HL-60/S4 (cell line): ENCODE measurements around the gene ZNF761.

Experiments used
- in situ Hi-C: fragments of 300-500 bp; cut with MboI; formaldehyde crosslinking; loops from 2 replicates; pipeline ENCODE4 v1.14.3; 2022; ENCODE audit warnings: low sequenced_read_pairs

ZNF761 gene

GRCh38 chr19:53506728-53507127 is 74.9 kb downstream of the ZNF761 start:
- in situ Hi-C loops = no loop called here
